A549 (cell line): ENCODE data around the gene PCDH8. TPM values are rescaled to one million over a fixed set of nuclear protein-coding genes. Genes with fewer than 3 reads are reported as not detected.

Experiments
- ATAC-seq, 2 experiments: fragments of 200-7000 bp in 1 of 2; fragments of >200 bp in 1 of 2; cut with Nextera tagmentation in 1 of 2; cut with Tn5 transposase in 1 of 2; 3 replicates each; pipeline versions ENCODE4 v1.8.0 to v1.9.1; 2018 to 2020; ENCODE audit warnings: mild to moderate bottlenecking in 1 of 2, moderate library complexity in 1 of 2
- CTCF ChIA-PET: fragments of 300-600 bp; sonication (Branson Sonifier 250); formaldehyde crosslinking; extraction: SDS; loops from one replicate; lab custom pipeline; 2021; ENCODE audit warnings: antibody characterized with exemption, inconsistent platforms; lab: Yijun Ruan, JAX
- POLR2A ChIA-PET: fragments of 350-600 bp; formaldehyde crosslinking; extraction: SDS; loops from one replicate; lab custom pipeline; 2021; ENCODE audit warnings: antibody characterized with exemption, inconsistent platforms; lab: Yijun Ruan, JAX
- DNase-seq, 2 experiments: peaks; one replicate each; pipeline versions ENCODE4 v3.0.0 to v3.0.0-alpha.2; 2011 to 2016; ENCODE audit warnings: low read depth in 1 of 2, low spot score in 1 of 2
- FAIRE-seq: peaks from 2 replicates; lab custom pipeline; 2011; peaks lifted over from hg19 to GRCh38; lab: Jason Lieb, UNC
- H3K27ac ChIP-seq, 2 experiments: fragments of >200 bp; sonication (Bioruptor Twin); formaldehyde crosslinking; 3 replicates each; pipeline ENCODE4 v1.5.1; 2016 to 2017
- H3K4me1 ChIP-seq: fragments of >200 bp; sonication (Bioruptor Twin); formaldehyde crosslinking; 3 replicates; pipeline ENCODE4 v1.6.1; 2016
- H3K4me2 ChIP-seq: fragments of >200 bp; sonication (Bioruptor Twin); formaldehyde crosslinking; 3 replicates; pipeline ENCODE4 v1.6.1; 2016
- H3K4me3 ChIP-seq: fragments of >200 bp; sonication (Bioruptor Twin); formaldehyde crosslinking; 3 replicates; pipeline ENCODE4 v1.5.1; 2016
- H3K9me3 ChIP-seq: fragments of >200 bp; sonication (Bioruptor Twin); formaldehyde crosslinking; 3 replicates; pipeline ENCODE4 v1.6.1; 2016
- CBX8 ChIP-seq: fragments of 200-600 bp; sonication (generic); IDR thresholded peaks from 2 replicates; pipeline ENCODE4 v1.6.1; 2016
- CTCF ChIP-seq: fragments of >200 bp; sonication (Bioruptor Twin); formaldehyde crosslinking; IDR thresholded peaks from 3 replicates; pipeline ENCODE4 v1.5.1; 2016
- EHF ChIP-seq: fragments of 250-450 bp; sonication (Bioruptor Pico); IDR thresholded peaks from 2 replicates; pipeline ENCODE4 v1.5.0; 2020; ENCODE audit warnings: mild to moderate bottlenecking
- EHMT2 ChIP-seq: fragments of 200-600 bp; sonication (generic); IDR thresholded peaks from 2 replicates; pipeline ENCODE4 v1.6.1; 2016; ENCODE audit warnings: antibody characterized with exemption, low read depth, mild to moderate bottlenecking, moderate library complexity
- EP300 ChIP-seq, 2 experiments: fragments of >200 bp; sonication (Bioruptor Twin); formaldehyde crosslinking; IDR thresholded peaks; 2 replicates in 1 of 2; 3 replicates in 1 of 2; pipeline ENCODE4 v1.6.1; 2016 to 2017
- ESRRA ChIP-seq: fragments of 150-350 bp; IDR thresholded peaks from 2 replicates; pipeline ENCODE4 v1.6.1; 2014; ENCODE audit warnings: mild to moderate bottlenecking, low read length, borderline replicate concordance
- FOXS1 ChIP-seq: fragments of 250-450 bp; sonication (Bioruptor Pico); IDR thresholded peaks from 2 replicates; pipeline ENCODE4 v1.5.0; 2020; ENCODE audit warnings: mild to moderate bottlenecking, moderate library complexity
- HMGXB4 ChIP-seq: fragments of 250-450 bp; sonication (Bioruptor Pico); IDR thresholded peaks from 2 replicates; pipeline ENCODE4 v1.5.0; 2021; ENCODE audit warnings: mild to moderate bottlenecking, moderate library complexity, borderline replicate concordance
- HOXB5 ChIP-seq: fragments of 250-450 bp; sonication (Bioruptor Pico); IDR thresholded peaks from 2 replicates; pipeline ENCODE4 v1.5.0; 2020; ENCODE audit warnings: mild to moderate bottlenecking, moderate library complexity
- KDM1A ChIP-seq: fragments of 200-600 bp; sonication (generic); IDR thresholded peaks from 2 replicates; pipeline ENCODE4 v1.6.1; 2016; ENCODE audit warnings: low read depth, mild to moderate bottlenecking
- RAD21 ChIP-seq, 2 experiments: fragments of >200 bp in 1 of 2; sonication (Bioruptor Twin) in 1 of 2; formaldehyde crosslinking in 1 of 2; IDR thresholded peaks in 1 of 2; conservative IDR thresholded peaks in 1 of 2; 2 replicates in 1 of 2; 3 replicates in 1 of 2; pipeline ENCODE4 v1.6.1; 2012 to 2018; ENCODE audit warnings: inconsistent platforms in 1 of 2
- WGBS: methylation state at CpG from one replicate; pipeline ENCODE4 v1.1.6; 2017; ENCODE audit errors: missing lambda C conversion rate; 5-methylcytosine and 5-hydroxymethylcytosine counted together
- polyA plus RNA-seq, 4 experiments: library from polyadenylated mRNA; depleted of rRNA in 3 of 4; stranded (reverse); fragments of >200 nt; fragmentation: RNase III in 1 of 4; extraction: RNeasy Plus Mini Kit Qiagen cat#74134 plus additional on column Dnase treatment in 1 of 4; gene quantifications; 2 replicates in 3 of 4; 3 replicates in 1 of 4; pipeline ENCODE4 v1.2.3, GENCODE V29; 2011 to 2017
- TF ChIP-seq, protein P1 (sequence below): fragments of 200-600 bp; sonication (generic); IDR thresholded peaks from 2 replicates; pipeline ENCODE4 v1.6.1; 2016; ENCODE audit warnings: antibody characterized with exemption, mild to moderate bottlenecking, moderate library complexity

PCDH8 gene
- polyA plus RNA-seq, 2 of the 4 experiments (the other 2 are of a cell fraction) = not detected

DNA sequence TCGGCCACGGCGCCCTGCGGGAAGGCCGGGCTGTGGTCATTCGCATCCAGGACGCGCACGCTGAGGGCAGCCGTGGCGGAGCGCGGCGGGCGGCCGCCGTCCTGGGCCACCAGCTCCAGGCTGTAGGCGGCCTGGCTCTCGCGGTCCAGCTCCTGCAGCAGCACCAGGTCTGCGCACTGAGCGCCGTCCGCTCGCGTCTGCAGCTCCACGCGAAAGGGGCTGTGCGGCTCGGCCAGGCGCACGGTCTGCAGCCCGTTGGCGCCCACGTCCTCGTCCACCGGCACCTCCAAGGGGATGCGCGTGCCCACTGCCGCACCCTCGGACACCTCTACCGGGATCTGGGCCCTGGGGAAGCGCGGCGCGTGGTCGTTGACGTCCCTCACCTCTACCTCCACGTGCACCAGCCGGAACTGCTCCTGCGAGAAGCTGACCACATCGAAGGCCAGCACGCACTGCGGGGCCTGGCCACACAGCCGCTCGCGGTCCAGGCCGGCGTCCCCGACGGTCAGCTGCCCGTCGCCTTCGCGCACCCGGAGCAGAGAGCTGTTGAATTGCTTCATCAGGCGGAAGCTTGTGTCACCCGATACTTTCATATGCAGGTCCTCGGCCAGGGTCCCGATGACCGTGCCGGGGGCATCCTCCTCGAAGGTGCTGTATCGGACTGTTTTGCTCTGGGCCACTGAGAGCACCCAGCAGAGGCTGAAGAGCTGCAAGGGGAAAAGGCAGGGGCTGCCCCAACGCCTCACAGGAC, 583 bp downstream of the PCDH8 start:
- no peak overlapping the region for H3K4me2 ChIP-seq
- no peaks in the 10 kb centered on the region for H3K4me1 ChIP-seq
- ChIA-PET CTCF (no interaction called here), POLR2A (no interaction called here)
- WGBS = 91% methylated on average over 32 of the region's 75 CpGs
- no peak overlapping the region for H3K4me3 ChIP-seq
- FAIRE-seq = no peak
- ATAC-seq = no peak
- DNase-seq = no peak
- H3K9me3 ChIP-seq = no peaks in the 10 kb centered on the region
- TF ChIP-seq HOXB5 (CRISPR knock-in tag) = no peak
- TF ChIP-seq FOXS1 (CRISPR knock-in tag) = no peak
- no peak overlapping the region for H3K27ac ChIP-seq

DNA sequence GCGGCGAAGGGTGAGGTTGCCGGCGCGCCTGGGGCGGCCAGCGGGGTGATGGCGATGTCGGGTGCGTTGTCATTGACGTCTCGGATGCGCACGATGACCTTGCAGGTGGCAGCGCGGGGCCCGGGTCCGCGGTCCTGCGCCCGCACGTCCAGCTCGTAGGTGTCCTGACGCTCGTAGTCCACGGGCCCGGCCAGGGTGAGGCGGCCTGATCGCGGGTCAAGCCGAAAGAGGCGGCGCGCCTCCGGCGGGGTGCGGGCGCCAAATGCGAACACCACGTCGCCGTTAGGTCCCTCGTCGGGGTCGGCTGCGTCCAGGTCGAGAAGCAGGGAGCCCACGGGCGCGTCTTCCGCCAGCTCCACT, 1.1 kb downstream of the PCDH8 start:
- Histone ChIP-seq H3K27ac (no peak overlapping the region), H3K4me1 (no peaks in the 10 kb centered on the region), H3K4me3 (no peak overlapping the region), H3K4me2 (no peak overlapping the region), H3K9me3 (no peaks in the 10 kb centered on the region)
- ChIA-PET CTCF (no interaction called here), POLR2A (no interaction called here)
- ATAC-seq (no peak), DNase-seq (no peak), FAIRE-seq (no peak)
- TF ChIP-seq KDM1A = no peak
- TF ChIP-seq, protein P1, sequence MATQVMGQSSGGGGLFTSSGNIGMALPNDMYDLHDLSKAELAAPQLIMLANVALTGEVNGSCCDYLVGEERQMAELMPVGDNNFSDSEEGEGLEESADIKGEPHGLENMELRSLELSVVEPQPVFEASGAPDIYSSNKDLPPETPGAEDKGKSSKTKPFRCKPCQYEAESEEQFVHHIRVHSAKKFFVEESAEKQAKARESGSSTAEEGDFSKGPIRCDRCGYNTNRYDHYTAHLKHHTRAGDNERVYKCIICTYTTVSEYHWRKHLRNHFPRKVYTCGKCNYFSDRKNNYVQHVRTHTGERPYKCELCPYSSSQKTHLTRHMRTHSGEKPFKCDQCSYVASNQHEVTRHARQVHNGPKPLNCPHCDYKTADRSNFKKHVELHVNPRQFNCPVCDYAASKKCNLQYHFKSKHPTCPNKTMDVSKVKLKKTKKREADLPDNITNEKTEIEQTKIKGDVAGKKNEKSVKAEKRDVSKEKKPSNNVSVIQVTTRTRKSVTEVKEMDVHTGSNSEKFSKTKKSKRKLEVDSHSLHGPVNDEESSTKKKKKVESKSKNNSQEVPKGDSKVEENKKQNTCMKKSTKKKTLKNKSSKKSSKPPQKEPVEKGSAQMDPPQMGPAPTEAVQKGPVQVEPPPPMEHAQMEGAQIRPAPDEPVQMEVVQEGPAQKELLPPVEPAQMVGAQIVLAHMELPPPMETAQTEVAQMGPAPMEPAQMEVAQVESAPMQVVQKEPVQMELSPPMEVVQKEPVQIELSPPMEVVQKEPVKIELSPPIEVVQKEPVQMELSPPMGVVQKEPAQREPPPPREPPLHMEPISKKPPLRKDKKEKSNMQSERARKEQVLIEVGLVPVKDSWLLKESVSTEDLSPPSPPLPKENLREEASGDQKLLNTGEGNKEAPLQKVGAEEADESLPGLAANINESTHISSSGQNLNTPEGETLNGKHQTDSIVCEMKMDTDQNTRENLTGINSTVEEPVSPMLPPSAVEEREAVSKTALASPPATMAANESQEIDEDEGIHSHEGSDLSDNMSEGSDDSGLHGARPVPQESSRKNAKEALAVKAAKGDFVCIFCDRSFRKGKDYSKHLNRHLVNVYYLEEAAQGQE = peak; percentile 27; the same call in 1 of the 2 replicates
- TF ChIP-seq RAD21 (conservative IDR thresholded peaks at IDR 0.05 in 1 of 2, IDR thresholded peaks at IDR 0.05 in 1 of 2) = no peak
- 98% methylated on average over 18 of the region's 51 CpGs for WGBS

GRCh38 chr13:52846567-52847321, 1.7 kb downstream of the PCDH8 start:
- DNase-seq = no peak
- CTCF ChIA-PET = no interaction called here
- no peak overlapping the region for H3K4me2 ChIP-seq
- no peak overlapping the region for H3K4me3 ChIP-seq
- WGBS = 90% methylated on average over 57 of the region's 100 CpGs
- H3K4me1 ChIP-seq = no peaks in the 10 kb centered on the region
- no peaks in the 10 kb centered on the region for H3K9me3 ChIP-seq
- POLR2A ChIA-PET = no interaction called here
- no peak for FAIRE-seq
- ATAC-seq = no peak
- TF ChIP-seq, protein P1 = peak; percentile 62; the same call in 1 of the 2 replicates
- TF ChIP-seq HMGXB4 (CRISPR knock-in tag) = no peak
- TF ChIP-seq EHMT2 = no peak
- no peak for TF ChIP-seq CTCF
- no peak for TF ChIP-seq CBX8
- no peak for TF ChIP-seq EHF (CRISPR knock-in tag)
- TF ChIP-seq EP300 (IDR thresholded peaks at IDR 0.05) = no peak
- TF ChIP-seq ESRRA = no peak
- no peak overlapping the region for H3K27ac ChIP-seq
